ENCODE data around the gene FANCI.

DNA sequence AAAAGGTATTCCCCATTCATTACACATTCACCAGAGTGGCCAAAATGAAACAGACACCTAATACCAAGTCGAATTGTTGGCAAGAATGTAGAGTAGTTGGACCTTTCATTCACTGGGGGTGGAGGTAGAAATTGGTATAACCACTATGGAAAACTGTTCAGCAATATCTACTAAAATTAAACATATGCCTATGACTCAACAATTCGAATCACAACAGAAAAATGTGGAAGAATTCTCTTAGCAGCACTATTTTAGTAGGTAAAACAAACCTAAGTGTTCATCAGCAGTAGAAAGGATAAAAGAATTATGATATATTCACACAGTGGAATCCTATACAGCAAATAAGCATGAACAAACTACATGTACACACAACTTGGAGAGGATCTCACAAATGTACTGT lies 60.2 kb downstream of the FANCI start:
- TF ChIP-seq POLR2A (IDR thresholded peaks at IDR 0.05), result no peak
- TF ChIP-seq, protein P1, sequence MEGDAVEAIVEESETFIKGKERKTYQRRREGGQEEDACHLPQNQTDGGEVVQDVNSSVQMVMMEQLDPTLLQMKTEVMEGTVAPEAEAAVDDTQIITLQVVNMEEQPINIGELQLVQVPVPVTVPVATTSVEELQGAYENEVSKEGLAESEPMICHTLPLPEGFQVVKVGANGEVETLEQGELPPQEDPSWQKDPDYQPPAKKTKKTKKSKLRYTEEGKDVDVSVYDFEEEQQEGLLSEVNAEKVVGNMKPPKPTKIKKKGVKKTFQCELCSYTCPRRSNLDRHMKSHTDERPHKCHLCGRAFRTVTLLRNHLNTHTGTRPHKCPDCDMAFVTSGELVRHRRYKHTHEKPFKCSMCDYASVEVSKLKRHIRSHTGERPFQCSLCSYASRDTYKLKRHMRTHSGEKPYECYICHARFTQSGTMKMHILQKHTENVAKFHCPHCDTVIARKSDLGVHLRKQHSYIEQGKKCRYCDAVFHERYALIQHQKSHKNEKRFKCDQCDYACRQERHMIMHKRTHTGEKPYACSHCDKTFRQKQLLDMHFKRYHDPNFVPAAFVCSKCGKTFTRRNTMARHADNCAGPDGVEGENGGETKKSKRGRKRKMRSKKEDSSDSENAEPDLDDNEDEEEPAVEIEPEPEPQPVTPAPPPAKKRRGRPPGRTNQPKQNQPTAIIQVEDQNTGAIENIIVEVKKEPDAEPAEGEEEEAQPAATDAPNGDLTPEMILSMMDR (IDR thresholded peaks at IDR 0.05), result no peak
